HFFc6 (cell line): Measurements from ENCODE around the gene CLPTM1L. TPM values are rescaled to one million over a fixed set of nuclear protein-coding genes. Genes with fewer than 3 reads are reported as not detected.

ENCODE experiments used
- DNase-seq: peaks from one replicate; pipeline ENCODE4 v3.0.0-alpha.2; 2018
- H3K27ac Mint-ChIP-seq: 2 replicates; pipeline ENCODE4 v1.8.0; 2020; ENCODE audit warnings: mild to moderate bottlenecking, mixed read lengths
- H3K27me3 Mint-ChIP-seq: 2 replicates; pipeline ENCODE4 v1.8.0; 2021; ENCODE audit warnings: mild to moderate bottlenecking, moderate library complexity, mixed read lengths; ENCODE audit not compliant: insufficient read depth
- H3K36me3 Mint-ChIP-seq: 2 replicates; pipeline ENCODE4 v1.8.0; 2021; ENCODE audit warnings: low read depth, mixed read lengths
- H3K4me1 Mint-ChIP-seq: 2 replicates; pipeline ENCODE4 v1.8.0; 2020; ENCODE audit warnings: low read depth, mixed read lengths
- H3K4me3 Mint-ChIP-seq: 2 replicates; pipeline ENCODE4 v1.8.0; 2020; ENCODE audit warnings: mild to moderate bottlenecking, moderate library complexity, mixed read lengths
- H3K9me3 Mint-ChIP-seq: 2 replicates; pipeline ENCODE4 v1.8.0; 2020; ENCODE audit warnings: mild to moderate bottlenecking, mixed read lengths
- CTCF ChIP-seq: fragments of 200-600 bp; sonication (generic); IDR thresholded peaks from 2 replicates; pipeline ENCODE4 v1.5.0; 2021; ENCODE audit warnings: antibody characterized with exemption, mild to moderate bottlenecking
- total RNA-seq, 6 experiments: library from RNA; stranded (reverse); fragmentation: NEBNext Ultra II Directional; extraction: Animal tissue kit (Norgen Biotek cat#: 25700); gene quantifications; 2 replicates in 1 of 6; 3 replicates in 5 of 6; pipeline ENCODE4 v1.2.3, GENCODE V29; 2021

CLPTM1L gene
- total RNA-seq, 6 experiments from 2014 or later = 119 to 164 (median 143) TPM

GRCh38 chr5:1357946-1358725 is 13.2 kb upstream of the CLPTM1L start:
- Mint-ChIP-seq H3K36me3 (no peaks in the 10 kb centered on the region), H3K4me1 (no peaks in the 10 kb centered on the region), H3K9me3 (no peaks in the 10 kb centered on the region), H3K27ac (no peak overlapping the region), H3K27me3 (peaks cover 61% of the 10 kb centered on the region), H3K4me3 (no peak overlapping the region)
- DNase-seq = no peak
- no peak for TF ChIP-seq CTCF

GRCh38 chr5:1356873-1357787 is 12.2 kb upstream of the CLPTM1L start:
- H3K9me3 Mint-ChIP-seq = no peaks in the 10 kb centered on the region
- no peaks in the 10 kb centered on the region for H3K4me1 Mint-ChIP-seq
- peaks cover 66% of the 10 kb centered on the region for H3K27me3 Mint-ChIP-seq
- no peak for TF ChIP-seq CTCF
- no peaks in the 10 kb centered on the region for H3K36me3 Mint-ChIP-seq
- H3K4me3 Mint-ChIP-seq = no peak overlapping the region
- DNase-seq = no peak
- H3K27ac Mint-ChIP-seq = no peak overlapping the region

GRCh38 chr5:1354576-1354975 is 9.7 kb upstream of the CLPTM1L start:
- Mint-ChIP-seq H3K27ac (no peak overlapping the region), H3K4me1 (no peaks in the 10 kb centered on the region), H3K9me3 (no peaks in the 10 kb centered on the region), H3K4me3 (no peak overlapping the region), H3K36me3 (no peaks in the 10 kb centered on the region), H3K27me3 (peaks cover 48% of the 10 kb centered on the region)
- DNase-seq = no peak
- no peak for TF ChIP-seq CTCF

- Mint-ChIP-seq H3K9me3 (no peaks in the 10 kb centered on the region), H3K27ac (no peak overlapping the region), H3K36me3 (no peaks in the 10 kb centered on the region), H3K4me1 (no peaks in the 10 kb centered on the region), H3K4me3 (no peak overlapping the region), H3K27me3 (peaks cover 34% of the 10 kb centered on the region)
- no peak for TF ChIP-seq CTCF
- no peak for DNase-seq
Observed at GRCh38 chr5:1352231-1353219, 7.6 kb upstream of the CLPTM1L start.

GRCh38 chr5:1351156-1351555 is 6.3 kb upstream of the CLPTM1L start:
- no peak overlapping the region for H3K27ac Mint-ChIP-seq
- peaks cover 2% of the 10 kb centered on the region for H3K4me1 Mint-ChIP-seq
- H3K4me3 Mint-ChIP-seq = no peak overlapping the region
- H3K27me3 Mint-ChIP-seq = peaks cover 25% of the 10 kb centered on the region
- no peak for TF ChIP-seq CTCF
- DNase-seq = no peak
- H3K36me3 Mint-ChIP-seq = no peaks in the 10 kb centered on the region
- H3K9me3 Mint-ChIP-seq = no peaks in the 10 kb centered on the region
